Right lobe of liver (tissue), 4 donors: ENCODE results near the gene EGFL8.

Experiments
- POLR2A ChIP-seq: fragments of 450-650 bp; IDR thresholded peaks from one replicate; pipeline ENCODE4 v1.6.1; 2017; ENCODE audit warnings: antibody characterized with exemption, mild to moderate bottlenecking
- TF ChIP-seq, protein P1 (sequence below), 4 donors: fragments of 200-600 bp in 3 of 4; fragments of 450-650 bp in 1 of 4; IDR thresholded peaks; one replicate each; pipeline versions ENCODE4 v1.5.1 to v1.8.0; 2016 to 2022; ENCODE audit warnings: antibody characterized with exemption in 4 of 4, mild to moderate bottlenecking in 2 of 4
- donor health status: DM: no; HTN: no; CAD: no.
- donor health status: DM: no; HTN: no; CAD: no.
- donor health status: DM: no; HTN: yes; CAD: no.

DNA sequence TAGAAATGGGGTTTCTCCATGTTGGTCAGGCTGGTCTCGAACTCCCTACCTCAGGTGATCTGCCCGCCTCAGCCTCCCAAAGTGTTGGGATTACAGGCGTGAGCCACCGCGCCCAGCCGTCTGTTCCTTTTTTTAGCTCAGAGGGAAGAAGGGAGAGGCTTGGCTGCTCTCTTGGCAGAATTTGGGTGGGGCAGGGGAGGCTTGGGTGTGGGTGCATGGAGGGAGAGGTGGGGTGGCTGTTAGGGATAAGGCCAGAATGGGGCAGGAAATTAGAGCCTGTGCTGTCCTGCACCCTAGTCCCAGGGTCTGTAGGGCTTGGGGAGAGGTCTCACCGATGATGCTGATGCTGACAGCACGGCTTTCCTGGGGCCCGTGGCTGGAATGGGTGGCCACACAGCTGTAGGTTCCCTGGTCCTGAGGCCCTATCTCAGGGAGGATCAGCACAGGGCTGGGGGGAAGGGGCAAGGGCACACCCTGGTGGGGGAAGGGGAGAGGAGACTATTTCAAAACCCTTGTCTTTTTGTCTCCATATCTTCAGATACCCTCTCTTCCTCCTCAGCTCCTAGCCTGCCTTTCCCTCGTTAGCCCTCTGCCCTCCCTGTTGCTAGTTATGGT is 17.6 kb downstream of the EGFL8 start:
- TF ChIP-seq POLR2A = no peak
- TF ChIP-seq, protein P1, sequence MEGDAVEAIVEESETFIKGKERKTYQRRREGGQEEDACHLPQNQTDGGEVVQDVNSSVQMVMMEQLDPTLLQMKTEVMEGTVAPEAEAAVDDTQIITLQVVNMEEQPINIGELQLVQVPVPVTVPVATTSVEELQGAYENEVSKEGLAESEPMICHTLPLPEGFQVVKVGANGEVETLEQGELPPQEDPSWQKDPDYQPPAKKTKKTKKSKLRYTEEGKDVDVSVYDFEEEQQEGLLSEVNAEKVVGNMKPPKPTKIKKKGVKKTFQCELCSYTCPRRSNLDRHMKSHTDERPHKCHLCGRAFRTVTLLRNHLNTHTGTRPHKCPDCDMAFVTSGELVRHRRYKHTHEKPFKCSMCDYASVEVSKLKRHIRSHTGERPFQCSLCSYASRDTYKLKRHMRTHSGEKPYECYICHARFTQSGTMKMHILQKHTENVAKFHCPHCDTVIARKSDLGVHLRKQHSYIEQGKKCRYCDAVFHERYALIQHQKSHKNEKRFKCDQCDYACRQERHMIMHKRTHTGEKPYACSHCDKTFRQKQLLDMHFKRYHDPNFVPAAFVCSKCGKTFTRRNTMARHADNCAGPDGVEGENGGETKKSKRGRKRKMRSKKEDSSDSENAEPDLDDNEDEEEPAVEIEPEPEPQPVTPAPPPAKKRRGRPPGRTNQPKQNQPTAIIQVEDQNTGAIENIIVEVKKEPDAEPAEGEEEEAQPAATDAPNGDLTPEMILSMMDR (IDR thresholded peaks at IDR 0.05) = no peak
